ENCODE data around the gene FAM114A2.

FAM114A2 gene

GRCh38 chr5:153981905-153982605 is 56.7 kb downstream of the FAM114A2 start:
- DNase-seq, result no peak

GRCh38 chr5:153979028-153979783 is 59.5 kb downstream of the FAM114A2 start:
- no peak for DNase-seq

- DNase-seq, result no peak
These were observed 63.9 kb downstream of the FAM114A2 start for GRCh38 chr5:153974813-153975163.

GRCh38 chr5:153974131-153974812 is 64.4 kb downstream of the FAM114A2 start:
- DNase-seq, result no peak

GRCh38 chr5:153972240-153972639 is 66.5 kb downstream of the FAM114A2 start:
- no peak for DNase-seq

GRCh38 chr5:153970496-153970895 is 68.2 kb downstream of the FAM114A2 start:
- DNase-seq, result no peak

GRCh38 chr5:153969563-153969895 is 69.2 kb downstream of the FAM114A2 start:
- DNase-seq, result no peak

GRCh38 chr5:153968761-153969562 is 69.7 kb downstream of the FAM114A2 start:
- no peak for DNase-seq

- no peak for DNase-seq
These were observed 73.6 kb downstream of the FAM114A2 start for GRCh38 chr5:153964880-153965645.

GRCh38 chr5:153964191-153964879 is 74.4 kb downstream of the FAM114A2 start:
- DNase-seq, result no peak

GRCh38 chr5:153960269-153961215 is 78.2 kb downstream of the FAM114A2 start:
- DNase-seq, result no peak

GRCh38 chr5:153959134-153959957 is 79.4 kb downstream of the FAM114A2 start:
- no peak for DNase-seq

GRCh38 chr5:153957205-153957604 is 81.5 kb downstream of the FAM114A2 start:
- no peak for DNase-seq

GRCh38 chr5:153953411-153953810 is 85.3 kb downstream of the FAM114A2 start:
- no peak for DNase-seq

- DNase-seq, result no peak
These were observed 85.8 kb downstream of the FAM114A2 start for GRCh38 chr5:153952893-153953292.

- DNase-seq, result no peak
These were observed 86.7 kb downstream of the FAM114A2 start for GRCh38 chr5:153952057-153952456.

GRCh38 chr5:153941265-153941664 is 97.4 kb downstream of the FAM114A2 start:
- DNase-seq, result no peak
